Loucy (cell line): Measurements from ENCODE around the gene CRACDL.
"Not testable (repeated sequence)": the region's sequence is repeated elsewhere in the genome, so short reads cannot be mapped to it uniquely, and the experiment has no call there.

Experiments
- H2AFZ ChIP-seq: fragments of 200-600 bp; sonication (generic); 2 replicates; pipeline ENCODE4 v1.6.0; 2016; ENCODE audit warnings: antibody characterized with exemption, mild to moderate bottlenecking, low read length, moderate library complexity
- H3F3A ChIP-seq: fragments of 200-600 bp; 2 replicates; pipeline ENCODE4 v1.6.0; 2016; ENCODE audit warnings: antibody characterized with exemption, low read depth, mild to moderate bottlenecking
- H3K27me3 ChIP-seq: fragments of 200-600 bp; sonication (generic); 2 replicates; pipeline ENCODE4 v1.6.1; 2014; ENCODE audit warnings: low read length, mild to moderate bottlenecking; ENCODE audit not compliant: insufficient read depth, poor library complexity, severe bottlenecking
- H3K36me3 ChIP-seq: fragments of 200-600 bp; sonication (generic); 2 replicates; pipeline ENCODE4 v1.6.1; 2016; ENCODE audit warnings: low read length; ENCODE audit not compliant: insufficient read depth
- H3K4me1 ChIP-seq: fragments of 200-600 bp; sonication (generic); 2 replicates; pipeline ENCODE4 v1.5.1; 2014; ENCODE audit warnings: low read length, mild to moderate bottlenecking; ENCODE audit not compliant: insufficient read depth, poor library complexity, severe bottlenecking
- H3K4me2 ChIP-seq: fragments of 200-600 bp; sonication (generic); 2 replicates; pipeline ENCODE4 v1.6.0; 2014; ENCODE audit warnings: antibody characterized with exemption, low read length, low read depth, mild to moderate bottlenecking; ENCODE audit not compliant: poor library complexity, severe bottlenecking
- H3K4me3 ChIP-seq: fragments of 200-600 bp; sonication (generic); 2 replicates; pipeline ENCODE4 v1.5.1; 2014; ENCODE audit warnings: low read length, mild to moderate bottlenecking, mixed read lengths; ENCODE audit not compliant: poor library complexity, severe bottlenecking
- H3K79me2 ChIP-seq: fragments of 200-600 bp; sonication (generic); 2 replicates; pipeline ENCODE4 v1.6.1; 2014; ENCODE audit warnings: low read length; ENCODE audit not compliant: insufficient read depth
- H3K9ac ChIP-seq: fragments of 200-600 bp; sonication (generic); 2 replicates; pipeline ENCODE4 v1.6.0; 2014; ENCODE audit warnings: mild to moderate bottlenecking, low read depth, low read length, moderate library complexity; ENCODE audit not compliant: poor library complexity, severe bottlenecking
- H3K9me2 ChIP-seq: fragments of 200-600 bp; sonication (generic); replicated peaks from 2 replicates; pipeline ENCODE4 v1.6.1; 2016; ENCODE audit warnings: low read depth, low read length, mixed read lengths
- H3K9me3 ChIP-seq: fragments of 200-600 bp; sonication (generic); 2 replicates; pipeline ENCODE4 v1.6.1; 2014; ENCODE audit warnings: mild to moderate bottlenecking, antibody characterized with exemption, low read length, low read depth; ENCODE audit not compliant: insufficient read depth
- H4K20me1 ChIP-seq: fragments of 200-600 bp; sonication (generic); 2 replicates; pipeline ENCODE4 v1.6.0; 2014; ENCODE audit warnings: antibody characterized with exemption, low read length, mild to moderate bottlenecking; ENCODE audit not compliant: insufficient read depth, poor library complexity, severe bottlenecking
- EZH2phosphoT487 ChIP-seq: fragments of 200-600 bp; IDR thresholded peaks from 2 replicates; pipeline ENCODE4 v1.6.1; 2018; ENCODE audit warnings: antibody characterized with exemption, mild to moderate bottlenecking, moderate library complexity, borderline replicate concordance
- TF ChIP-seq, protein P1 (sequence below): fragments of 200-600 bp; sonication (generic); conservative IDR thresholded peaks from 2 replicates; pipeline ENCODE4 v1.5.1; 2014; ENCODE audit warnings: mild to moderate bottlenecking, antibody characterized with exemption, low read length

CRACDL gene

DNA sequence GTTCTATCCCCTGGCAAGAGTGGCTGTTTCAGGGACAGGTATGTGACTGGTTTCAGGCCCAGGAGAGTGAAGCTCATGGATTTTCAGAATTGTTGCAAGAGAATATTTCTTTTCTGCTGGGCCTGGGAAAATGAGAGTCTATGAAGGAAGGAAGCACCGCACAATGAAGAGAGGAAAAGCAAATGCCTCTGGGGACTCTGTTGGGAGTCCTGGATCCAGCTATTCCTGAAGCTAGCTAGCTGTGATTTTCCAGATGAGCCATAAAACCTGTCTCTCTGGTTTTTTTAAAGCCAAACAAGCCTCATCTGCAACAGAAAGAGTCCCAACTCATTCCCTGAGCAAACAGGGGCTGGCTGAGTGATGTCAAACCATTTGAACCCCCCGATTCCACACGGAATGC, 53.7 kb downstream of the CRACDL start:
- Histone ChIP-seq H3K36me3 (no peaks in the 10 kb centered on the region), H2AFZ (no peak overlapping the region), H3K4me2 (no peak overlapping the region), H3K4me1 (no peaks in the 10 kb centered on the region), H3F3A (no peaks in the 10 kb centered on the region), H3K9ac (no peak overlapping the region), H3K27me3 (no peaks in the 10 kb centered on the region), H3K79me2 (no peaks in the 10 kb centered on the region), H3K4me3 (no peak overlapping the region), H3K9me3 (peaks cover 15% of the 10 kb centered on the region; the same call in 1 of the 2 replicates), H4K20me1 (no peaks in the 10 kb centered on the region), H3K9me2 (no peaks in the 10 kb centered on the region)
- TF ChIP-seq, protein P1, sequence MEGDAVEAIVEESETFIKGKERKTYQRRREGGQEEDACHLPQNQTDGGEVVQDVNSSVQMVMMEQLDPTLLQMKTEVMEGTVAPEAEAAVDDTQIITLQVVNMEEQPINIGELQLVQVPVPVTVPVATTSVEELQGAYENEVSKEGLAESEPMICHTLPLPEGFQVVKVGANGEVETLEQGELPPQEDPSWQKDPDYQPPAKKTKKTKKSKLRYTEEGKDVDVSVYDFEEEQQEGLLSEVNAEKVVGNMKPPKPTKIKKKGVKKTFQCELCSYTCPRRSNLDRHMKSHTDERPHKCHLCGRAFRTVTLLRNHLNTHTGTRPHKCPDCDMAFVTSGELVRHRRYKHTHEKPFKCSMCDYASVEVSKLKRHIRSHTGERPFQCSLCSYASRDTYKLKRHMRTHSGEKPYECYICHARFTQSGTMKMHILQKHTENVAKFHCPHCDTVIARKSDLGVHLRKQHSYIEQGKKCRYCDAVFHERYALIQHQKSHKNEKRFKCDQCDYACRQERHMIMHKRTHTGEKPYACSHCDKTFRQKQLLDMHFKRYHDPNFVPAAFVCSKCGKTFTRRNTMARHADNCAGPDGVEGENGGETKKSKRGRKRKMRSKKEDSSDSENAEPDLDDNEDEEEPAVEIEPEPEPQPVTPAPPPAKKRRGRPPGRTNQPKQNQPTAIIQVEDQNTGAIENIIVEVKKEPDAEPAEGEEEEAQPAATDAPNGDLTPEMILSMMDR = no peak
- no peak for TF ChIP-seq EZH2phosphoT487

DNA sequence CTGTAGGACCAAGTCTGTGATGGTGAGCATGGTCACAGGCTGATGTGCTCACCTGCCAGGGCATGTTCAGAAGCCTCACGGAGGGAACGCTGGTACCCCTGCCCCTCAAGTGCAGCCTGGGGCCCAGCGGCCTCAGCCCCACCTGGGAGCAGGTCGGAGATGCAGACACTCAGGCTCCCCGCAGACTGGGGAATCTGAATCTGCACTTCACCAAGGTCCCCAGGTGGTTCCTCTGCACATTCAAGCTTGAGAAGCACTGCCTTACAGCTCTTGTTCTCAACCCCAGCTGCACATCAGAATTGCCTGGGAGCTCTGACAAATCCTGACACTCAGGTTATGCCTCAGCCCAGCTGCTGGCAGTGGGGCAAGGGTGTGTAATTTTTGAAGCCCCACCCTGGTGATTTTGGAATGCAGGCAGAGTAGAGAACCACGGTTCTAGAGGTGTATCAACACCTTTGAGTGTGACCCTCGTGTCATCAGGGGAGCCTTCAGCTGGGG, 54.8 kb downstream of the CRACDL start:
- no peaks in the 10 kb centered on the region for H3K27me3 ChIP-seq
- no peak for TF ChIP-seq EZH2phosphoT487
- TF ChIP-seq, protein P1 = no peak
- H4K20me1 ChIP-seq = no peaks in the 10 kb centered on the region
- H3K36me3 ChIP-seq = no peaks in the 10 kb centered on the region
- no peaks in the 10 kb centered on the region for H3F3A ChIP-seq
- H2AFZ ChIP-seq = no peak overlapping the region
- H3K9ac ChIP-seq = no peak overlapping the region
- no peaks in the 10 kb centered on the region for H3K4me1 ChIP-seq
- no peak overlapping the region for H3K4me3 ChIP-seq
- no peaks in the 10 kb centered on the region for H3K9me2 ChIP-seq
- H3K9me3 ChIP-seq = peaks cover 4% of the 10 kb centered on the region; the same call in 1 of the 2 replicates
- no peak overlapping the region for H3K4me2 ChIP-seq
- H3K79me2 ChIP-seq = no peaks in the 10 kb centered on the region

DNA sequence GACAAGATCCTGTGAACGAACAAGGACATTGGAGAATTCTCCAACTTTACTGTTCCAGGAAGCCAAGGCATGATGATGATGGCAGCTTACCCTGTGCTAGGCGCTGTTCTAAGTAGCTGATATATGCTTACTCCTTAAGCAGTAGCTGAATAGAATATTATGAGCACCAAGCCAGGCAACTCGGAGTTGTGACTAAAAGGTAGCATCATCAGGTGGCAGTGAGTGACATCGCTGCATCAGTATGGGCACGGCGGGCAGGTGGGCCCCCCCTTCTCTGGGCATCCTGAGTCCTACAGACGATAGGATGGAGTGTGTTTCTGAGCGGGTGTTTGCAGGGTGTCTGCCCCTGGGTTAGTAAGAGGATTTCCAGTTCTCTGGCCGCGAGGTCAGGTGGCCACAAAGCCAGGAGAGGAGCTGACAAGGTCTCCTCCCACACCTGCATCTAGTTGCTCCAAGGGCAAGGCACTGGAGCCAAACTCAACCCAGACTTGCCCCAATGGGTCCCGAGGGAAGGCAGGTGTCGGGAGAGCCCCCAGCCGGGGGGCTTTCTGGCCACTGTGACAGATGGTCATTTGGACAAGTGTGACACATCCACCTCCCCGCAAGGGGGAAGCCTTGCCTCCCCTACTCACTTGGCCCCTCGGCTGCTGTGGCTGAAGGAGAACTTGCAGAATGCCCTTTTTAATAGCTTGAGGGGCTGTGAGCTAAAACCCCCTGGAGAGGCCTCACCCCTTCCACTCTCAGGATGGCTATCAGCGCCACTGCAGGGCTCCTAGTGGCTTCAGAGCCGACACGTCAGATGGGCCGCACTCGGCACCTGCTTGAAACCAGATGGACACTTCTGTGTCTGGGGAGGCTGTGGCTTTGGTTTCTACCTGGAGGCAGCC, 55.5 kb downstream of the CRACDL start:
- Histone ChIP-seq H3K9me2 (no peaks in the 10 kb centered on the region), H3K9me3 (no peaks in the 10 kb centered on the region), H3K4me3 (no peak overlapping the region), H3K36me3 (no peaks in the 10 kb centered on the region), H3K4me1 (no peaks in the 10 kb centered on the region), H3K4me2 (no peak overlapping the region), H3K79me2 (no peaks in the 10 kb centered on the region), H4K20me1 (no peaks in the 10 kb centered on the region), H3K27me3 (no peaks in the 10 kb centered on the region), H3F3A (no peaks in the 10 kb centered on the region), H2AFZ (no peak overlapping the region), H3K9ac (no peak overlapping the region)
- no peak for TF ChIP-seq EZH2phosphoT487
- TF ChIP-seq, protein P1 = no peak

DNA sequence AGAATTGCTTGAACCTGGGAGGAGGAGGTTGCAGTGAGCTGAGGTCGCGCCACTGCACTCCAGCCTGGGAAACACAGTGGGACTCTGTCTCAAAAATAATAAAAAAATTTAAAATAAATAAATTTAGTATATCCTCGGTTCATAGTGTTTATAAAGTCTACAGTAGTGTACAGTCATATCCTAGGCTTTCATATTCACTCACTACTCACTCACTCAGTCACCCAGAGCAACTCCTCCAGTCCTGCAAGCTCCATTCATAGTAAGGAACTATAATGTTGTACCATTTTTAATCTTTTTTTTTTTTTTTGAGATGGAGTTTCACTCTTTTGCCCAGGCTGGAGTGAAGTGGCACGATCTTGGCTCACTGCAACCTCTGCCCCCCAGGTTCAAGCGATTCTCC, 58.4 kb downstream of the CRACDL start:
- H3K9ac ChIP-seq, H3K9me3 ChIP-seq, H3K27me3 ChIP-seq: not testable (repeated sequence)

More for the DNA sequence above, 58.4 kb downstream of the CRACDL start:
- not testable (repeated sequence) for H3F3A ChIP-seq, H2AFZ ChIP-seq, H3K79me2 ChIP-seq, H4K20me1 ChIP-seq, H3K9me2 ChIP-seq, H3K4me1 ChIP-seq, H3K4me3 ChIP-seq, H3K4me2 ChIP-seq, H3K36me3 ChIP-seq
